Measurements from ENCODE around the gene CEACAM3.
"Not testable (repeated sequence)": the region's sequence is repeated elsewhere in the genome, so short reads cannot be mapped to it uniquely, and the experiment has no call there.

Gene CEACAM3

GRCh38 chr19:41785653-41786052 is 10.7 kb upstream of the CEACAM3 start:
- Histone ChIP-seq H3K9ac (ENCODE audit: low read length) (no peak overlapping the region), H3K79me2 (ENCODE audit: low read length) (no peaks in the 10 kb centered on the region), H3K9me3 (ENCODE audit: insufficient read depth, low read length) (no peaks in the 10 kb centered on the region), H4K20me1 (ENCODE audit: insufficient read depth, low read length) (no peaks in the 10 kb centered on the region), H3K4me3 (ENCODE audit: low read length) (0 out of 2 replicates have a peak overlapping the region, but pooled peaks have one; percentile 13), H2AFZ (ENCODE audit: low read depth, low read length) (no peak overlapping the region), H3K36me3 (replicated peaks; ENCODE audit: low read depth, low read length) (no peaks in the 10 kb centered on the region), H3K4me1 (ENCODE audit: low read length) (peaks cover 9% of the 10 kb centered on the region), H3K4me2 (ENCODE audit: low read length) (peak overlapping the region; percentile 59), H3K27me3 (ENCODE audit: low read depth, low read length) (peaks cover 45% of the 10 kb centered on the region), H3K27ac (ENCODE audit: low read length) (no peak overlapping the region)
- TF ChIP-seq CTCF (IDR thresholded peaks at IDR 0.05; ENCODE audit: low read depth, low read length) (peak; percentile 94), EZH2phosphoT487 (IDR thresholded peaks at IDR 0.05; ENCODE audit: low read depth) (no peak)

- Histone ChIP-seq H3K4me3 (ENCODE audit: low read length) (no peak overlapping the region), H3K9me3 (ENCODE audit: insufficient read depth, low read length) (no peaks in the 10 kb centered on the region), H3K9ac (ENCODE audit: low read length) (no peak overlapping the region), H3K79me2 (ENCODE audit: low read length) (no peaks in the 10 kb centered on the region), H3K27me3 (ENCODE audit: low read depth, low read length) (peaks cover 48% of the 10 kb centered on the region), H3K36me3 (replicated peaks; ENCODE audit: low read depth, low read length) (no peaks in the 10 kb centered on the region), H3K4me2 (ENCODE audit: low read length) (no peak overlapping the region), H2AFZ (ENCODE audit: low read depth, low read length) (no peak overlapping the region), H3K27ac (ENCODE audit: low read length) (no peak overlapping the region), H3K4me1 (ENCODE audit: low read length) (peaks cover 9% of the 10 kb centered on the region), H4K20me1 (ENCODE audit: insufficient read depth, low read length) (no peaks in the 10 kb centered on the region)
- TF ChIP-seq CTCF (IDR thresholded peaks at IDR 0.05; ENCODE audit: low read depth, low read length) (no peak), EZH2phosphoT487 (IDR thresholded peaks at IDR 0.05; ENCODE audit: low read depth) (peak; percentile 58; the same call in 1 of the 2 replicates)
These were observed 9.3 kb upstream of the CEACAM3 start for GRCh38 chr19:41787055-41787454.

GRCh38 chr19:41788518-41788917 is 7.9 kb upstream of the CEACAM3 start:
- H3K36me3 ChIP-seq (replicated peaks; ENCODE audit: low read depth, low read length); H2AFZ ChIP-seq (ENCODE audit: low read depth, low read length); H3K4me3 ChIP-seq (ENCODE audit: low read length); H3K9ac ChIP-seq (ENCODE audit: low read length); H4K20me1 ChIP-seq (ENCODE audit: insufficient read depth, low read length); H3K79me2 ChIP-seq (ENCODE audit: low read length); H3K27ac ChIP-seq (ENCODE audit: low read length); H3K9me3 ChIP-seq (ENCODE audit: insufficient read depth, low read length); H3K4me2 ChIP-seq (ENCODE audit: low read length); H3K4me1 ChIP-seq (ENCODE audit: low read length): not testable (repeated sequence)
- peaks cover 54% of the 10 kb centered on the region for H3K27me3 ChIP-seq (ENCODE audit: low read depth, low read length)

GRCh38 chr19:41789053-41789452 is 7.3 kb upstream of the CEACAM3 start:
- not testable (repeated sequence) for H4K20me1 ChIP-seq (ENCODE audit: insufficient read depth, low read length); H3K36me3 ChIP-seq (replicated peaks; ENCODE audit: low read depth, low read length); H3K9me3 ChIP-seq (ENCODE audit: insufficient read depth, low read length); H3K4me3 ChIP-seq (ENCODE audit: low read length); H3K79me2 ChIP-seq (ENCODE audit: low read length); H3K4me1 ChIP-seq (ENCODE audit: low read length); H2AFZ ChIP-seq (ENCODE audit: low read depth, low read length); H3K9ac ChIP-seq (ENCODE audit: low read length); H3K4me2 ChIP-seq (ENCODE audit: low read length); H3K27ac ChIP-seq (ENCODE audit: low read length)
- H3K27me3 ChIP-seq (ENCODE audit: low read depth, low read length): peaks cover 54% of the 10 kb centered on the region

- TF ChIP-seq EZH2phosphoT487 (IDR thresholded peaks at IDR 0.05; ENCODE audit: low read depth) (no peak), CTCF (IDR thresholded peaks at IDR 0.05; ENCODE audit: low read depth, low read length) (peak; percentile 96)
- no peaks in the 10 kb centered on the region for H4K20me1 ChIP-seq (ENCODE audit: insufficient read depth, low read length)
- no peak overlapping the region for H3K4me3 ChIP-seq (ENCODE audit: low read length)
- no peaks in the 10 kb centered on the region for H3K79me2 ChIP-seq (ENCODE audit: low read length)
- no peaks in the 10 kb centered on the region for H3K36me3 ChIP-seq (replicated peaks; ENCODE audit: low read depth, low read length)
- H3K9ac ChIP-seq (ENCODE audit: low read length): no peak overlapping the region
- no peak overlapping the region for H3K27ac ChIP-seq (ENCODE audit: low read length)
- no peak overlapping the region for H3K4me2 ChIP-seq (ENCODE audit: low read length)
- peaks cover 38% of the 10 kb centered on the region for H3K27me3 ChIP-seq (ENCODE audit: low read depth, low read length)
- H3K9me3 ChIP-seq (ENCODE audit: insufficient read depth, low read length): no peaks in the 10 kb centered on the region
- no peak overlapping the region for H2AFZ ChIP-seq (ENCODE audit: low read depth, low read length)
- H3K4me1 ChIP-seq (ENCODE audit: low read length): no peaks in the 10 kb centered on the region
These were observed 3.6 kb upstream of the CEACAM3 start for GRCh38 chr19:41792513-41793413.

Measured in OCI-LY3 (cell line).